HG03439 (cell line): ENCODE data around the gene XCR1.
"Not testable (repeated sequence)": the region's sequence is repeated elsewhere in the genome, so short reads cannot be mapped to it uniquely, and the experiment has no call there.

ENCODE experiments used
- ATAC-seq: cut with Tn5 transposase; IDR thresholded peaks from one replicate; pipeline ENCODE4 v1.9.1; 2021; ENCODE audit warnings: mild to moderate bottlenecking, moderate library complexity; ENCODE audit not compliant: unreplicated experiment

The XCR1 gene

DNA sequence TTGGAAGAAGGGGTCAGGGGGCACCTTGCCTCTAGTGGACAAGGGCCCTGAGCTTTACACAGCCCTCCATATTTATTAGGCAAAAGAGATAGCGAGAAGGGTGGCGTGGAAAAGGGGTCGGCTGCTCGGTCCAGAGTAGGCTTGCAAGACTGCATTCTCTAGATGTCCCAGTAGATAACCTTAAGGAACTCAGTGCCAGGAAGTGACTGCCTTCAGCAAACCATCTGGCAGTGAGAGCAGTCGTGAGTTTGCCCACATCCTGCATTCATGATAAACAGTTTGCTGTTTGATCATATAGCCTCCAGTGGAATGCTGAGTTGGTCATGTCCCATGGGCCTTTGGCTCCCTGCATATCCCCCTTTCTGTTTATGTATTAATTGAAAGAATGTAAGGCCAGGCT, 18.9 kb upstream of the XCR1 start:
- not testable (repeated sequence) for ATAC-seq

GRCh38 chr3:46038916-46039315, 11.6 kb upstream of the XCR1 start:
- ATAC-seq = no peak

DNA sequence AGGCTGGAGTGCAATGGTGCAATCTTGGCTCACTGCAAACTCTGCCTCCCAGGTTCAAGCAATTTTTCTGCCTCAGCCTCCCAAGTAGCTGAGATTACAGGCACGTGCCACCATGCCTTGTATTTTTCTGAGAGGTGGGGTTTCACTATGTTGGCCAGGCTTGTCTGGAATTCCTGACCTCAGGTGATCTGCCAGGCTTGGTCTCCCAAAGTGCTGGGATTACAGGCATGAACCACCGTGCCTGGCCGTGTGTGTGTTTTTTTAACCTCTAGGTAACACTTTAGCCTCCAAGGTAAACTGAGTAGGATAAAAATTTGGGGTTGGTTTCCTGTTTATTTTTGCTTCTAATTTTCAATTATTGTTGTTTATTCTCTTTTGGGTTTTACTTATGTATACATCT, 10.8 kb upstream of the XCR1 start:
- not testable (repeated sequence) for ATAC-seq

GRCh38 chr3:46036191-46036590, 8.9 kb upstream of the XCR1 start:
- no peak for ATAC-seq

- no peak for ATAC-seq
These were observed 4.5 kb upstream of the XCR1 start for GRCh38 chr3:46031747-46032146.

DNA sequence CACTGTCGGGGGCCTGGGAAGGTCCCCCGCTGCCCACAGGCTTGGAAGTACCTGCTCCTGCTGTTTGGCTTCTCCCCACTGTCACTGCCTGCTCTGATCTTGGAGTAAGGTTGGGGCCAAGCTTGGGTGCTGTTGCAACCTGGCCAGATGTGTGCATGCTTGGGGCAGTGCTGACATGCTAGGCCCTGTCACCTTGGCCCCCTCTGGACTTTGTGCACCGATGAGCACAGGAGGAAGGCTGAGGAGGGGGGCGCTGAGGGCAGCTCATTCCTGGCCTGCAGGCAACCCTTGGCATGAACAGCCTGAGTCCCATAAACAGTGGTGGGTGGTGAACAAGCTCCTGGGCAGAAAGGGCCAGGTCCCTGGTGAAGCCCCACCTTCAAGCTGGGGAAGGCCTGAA, 4.0 kb upstream of the XCR1 start:
- ATAC-seq = no peak

- no peak for ATAC-seq
These were observed 3.3 kb upstream of the XCR1 start for GRCh38 chr3:46030626-46031025.

DNA sequence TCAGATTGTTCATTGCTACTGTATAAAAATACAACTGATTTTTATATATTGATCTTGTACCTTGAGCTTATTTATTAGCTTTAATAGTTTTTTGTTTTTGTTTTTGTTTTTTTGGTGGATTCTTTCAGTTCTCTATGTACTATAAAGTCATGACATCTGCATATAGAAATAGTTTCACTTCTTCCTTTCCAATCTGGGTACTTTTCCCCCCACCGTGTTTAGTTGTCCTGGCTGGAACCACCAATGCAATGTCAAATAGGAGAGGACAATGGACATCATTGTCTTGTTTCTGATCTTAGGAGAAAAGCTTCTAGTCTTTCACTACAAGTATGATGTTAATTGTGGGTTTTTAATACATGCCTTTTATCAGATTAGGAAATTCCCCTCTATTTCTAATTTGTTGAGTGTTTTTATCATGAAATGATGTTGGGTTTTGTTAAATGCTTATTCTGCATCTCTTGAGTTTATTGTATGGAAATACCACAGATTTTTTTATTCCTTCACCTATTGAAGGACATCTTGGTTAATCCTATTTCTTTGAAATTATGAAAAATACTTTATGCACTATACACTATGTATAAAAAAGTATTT, 2.8 kb upstream of the XCR1 start:
- ATAC-seq = no peak

- no peak for ATAC-seq
These were observed 584 bp upstream of the XCR1 start for GRCh38 chr3:46027736-46028397.

DNA sequence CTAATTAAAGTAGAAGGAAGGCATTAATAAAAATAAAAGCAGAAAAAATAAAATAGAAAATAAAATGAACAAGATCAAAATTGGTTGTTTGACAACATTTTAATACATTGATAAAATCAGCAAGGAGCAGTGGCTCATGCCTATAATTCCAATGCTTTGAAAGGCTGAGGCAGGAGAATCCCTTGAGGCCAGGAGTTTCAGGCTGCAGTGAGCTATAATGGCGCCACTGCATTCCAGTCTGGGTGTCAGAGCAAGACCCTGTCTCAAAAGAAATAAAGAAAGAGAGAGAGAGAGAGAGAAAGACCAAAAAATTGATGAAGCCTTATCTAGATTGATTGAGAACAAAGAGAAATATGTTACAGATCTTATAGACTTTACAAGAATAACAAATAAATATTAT, 2.1 kb downstream of the XCR1 start:
- ATAC-seq = no peak

DNA sequence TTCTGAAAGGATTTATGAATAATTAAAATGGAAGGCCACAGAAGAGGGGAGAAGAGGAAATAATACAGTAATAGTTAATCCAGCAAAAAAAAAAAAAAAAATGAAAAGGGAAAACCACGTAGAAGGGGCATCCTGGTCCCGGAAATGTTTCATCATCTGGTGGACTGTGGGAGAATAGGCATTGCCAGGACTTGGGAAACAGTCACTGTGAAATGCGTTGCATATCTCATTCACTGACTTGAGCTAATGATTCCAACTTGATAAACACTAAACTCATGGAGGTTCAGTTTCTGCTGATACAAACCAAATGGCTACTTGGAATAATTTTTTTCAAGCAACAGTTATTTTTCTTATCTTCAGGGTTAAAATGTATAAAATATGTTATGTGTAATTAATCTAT, 3.2 kb downstream of the XCR1 start:
- ATAC-seq = no peak

GRCh38 chr3:46022909-46023785, 4.1 kb downstream of the XCR1 start:
- ATAC-seq = no peak

GRCh38 chr3:46021516-46021915, 5.8 kb downstream of the XCR1 start:
- ATAC-seq = no peak

GRCh38 chr3:46020766-46021510, 6.3 kb downstream of the XCR1 start:
- ATAC-seq = no peak

GRCh38 chr3:46019707-46020106, 7.6 kb downstream of the XCR1 start:
- no peak for ATAC-seq

GRCh38 chr3:46017720-46018119, 9.6 kb downstream of the XCR1 start:
- no peak for ATAC-seq

- ATAC-seq = no peak
These were observed 13.8 kb downstream of the XCR1 start for GRCh38 chr3:46013316-46014094.

DNA sequence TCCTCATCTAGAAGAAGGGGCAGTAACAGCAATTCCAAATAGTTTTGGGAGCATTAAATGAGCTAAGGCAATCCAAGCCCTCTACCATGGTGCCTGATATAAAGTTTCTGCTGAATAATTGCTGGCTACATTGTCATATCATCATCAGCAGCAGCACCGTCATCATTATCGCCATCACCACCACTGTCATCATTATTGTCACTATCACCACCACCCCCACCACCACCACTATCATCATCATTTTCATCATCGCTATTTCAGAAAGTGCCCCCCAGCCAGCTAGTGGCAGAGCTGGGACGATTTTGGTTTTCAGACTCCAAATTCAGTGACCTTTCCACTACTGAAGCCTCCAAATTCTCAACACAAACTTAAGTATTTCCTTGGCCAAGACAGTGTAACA, 15.0 kb downstream of the XCR1 start:
- no peak for ATAC-seq

DNA sequence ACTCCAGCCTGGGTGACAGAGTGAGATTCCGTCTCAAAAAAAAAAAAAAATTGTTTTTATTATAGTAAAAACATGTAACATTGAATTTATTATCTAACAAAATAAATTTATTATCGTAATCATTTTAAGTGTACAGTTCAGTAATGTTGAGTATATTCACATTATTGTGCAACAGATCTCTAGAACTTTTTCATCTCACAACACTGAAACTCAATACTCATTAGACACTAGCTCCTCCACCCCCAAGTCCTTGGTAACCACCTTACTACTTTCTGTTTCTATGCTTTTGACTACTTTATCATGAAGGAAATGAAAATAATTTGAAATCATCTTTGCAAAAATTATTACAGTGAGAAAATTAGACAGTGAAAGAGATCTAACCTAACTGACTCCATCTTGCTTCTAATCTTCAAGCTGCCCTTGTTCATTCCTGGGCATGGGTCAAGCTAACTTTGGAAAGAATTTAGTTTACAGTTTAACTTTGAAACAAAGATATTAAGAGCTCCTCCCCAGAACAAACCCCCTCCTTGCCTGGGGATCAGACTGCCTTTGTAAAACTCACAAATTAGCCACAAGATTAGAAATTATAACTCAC, 16.7 kb downstream of the XCR1 start:
- ATAC-seq = no peak

DNA sequence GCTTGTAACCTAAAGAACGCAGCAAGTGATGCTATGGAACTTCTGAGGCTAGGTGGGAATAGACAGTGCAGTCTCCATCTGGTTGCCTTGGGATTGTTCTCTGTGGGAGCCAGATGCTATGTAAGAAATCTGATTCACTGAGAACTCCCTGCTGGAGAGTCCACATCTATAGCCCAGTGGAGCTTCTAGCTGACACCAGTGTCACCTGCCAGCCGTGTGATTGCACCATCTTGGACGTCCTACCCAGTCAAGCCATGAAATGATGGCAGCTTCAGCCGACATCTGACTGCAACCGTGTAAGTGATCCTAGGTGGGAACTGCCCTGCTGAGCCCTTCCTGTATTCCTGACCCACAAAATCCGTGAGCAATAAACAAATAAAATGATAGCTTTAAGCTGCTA, 19.2 kb downstream of the XCR1 start:
- no peak for ATAC-seq
